Activated CD4-positive, alpha-beta T cell treated with anti-CD3 and anti-CD28 coated beads, Interleukin-10, Interleukin-2, amounts not matched to agents 100 ng/mL and 50 ng/mL, durations not matched to agents 16 hours and 8 hours (primary cell): ENCODE data around the gene BBIP1.
A peak's percentile ranks its signal among the peaks of the same experiment; 100 is the strongest.

Source experiments
- DNase-seq: peaks from one replicate; pipeline ENCODE4 v3.0.0-alpha.2; 2020

Gene BBIP1

GRCh38 chr10:110918643-110919348 lies at the start of gene BBIP1:
TSS of gene BBIP1 (minus strand) at chr10:110919180. CDS start at chr10:110918157, 1,023 bp downstream.
- DNase-seq = peak; percentile 96

- peak; percentile 20 for DNase-seq
Measured at GRCh38 chr10:110967645-110968044, 48.7 kb upstream of the BBIP1 start.

GRCh38 chr10:110967009-110967630 lies 48.1 kb upstream of the BBIP1 start:
- DNase-seq = no peak

GRCh38 chr10:110966146-110966545 lies 47.2 kb upstream of the BBIP1 start:
- DNase-seq = no peak

GRCh38 chr10:110965216-110965615 lies 46.2 kb upstream of the BBIP1 start:
- DNase-seq = no peak

- DNase-seq = no peak
Measured at GRCh38 chr10:110964681-110965080, 45.7 kb upstream of the BBIP1 start.

- DNase-seq = no peak
Measured at GRCh38 chr10:110963162-110963561, 44.2 kb upstream of the BBIP1 start.

- DNase-seq = no peak
Measured at GRCh38 chr10:110962443-110962842, 43.5 kb upstream of the BBIP1 start.

GRCh38 chr10:110960333-110960712 lies 41.3 kb upstream of the BBIP1 start:
- DNase-seq = no peak

GRCh38 chr10:110959379-110960332 lies 40.7 kb upstream of the BBIP1 start:
- no peak for DNase-seq

GRCh38 chr10:110957606-110958005 lies 38.6 kb upstream of the BBIP1 start:
- no peak for DNase-seq

- DNase-seq = no peak
Measured at GRCh38 chr10:110951381-110951780, 32.4 kb upstream of the BBIP1 start.

GRCh38 chr10:110947061-110947595 lies 28.1 kb upstream of the BBIP1 start:
- DNase-seq = no peak

GRCh38 chr10:110946496-110946895 lies 27.5 kb upstream of the BBIP1 start:
- DNase-seq = no peak

GRCh38 chr10:110944792-110945396 lies 25.9 kb upstream of the BBIP1 start:
- no peak for DNase-seq

- no peak for DNase-seq
Measured at GRCh38 chr10:110939419-110939818, 20.4 kb upstream of the BBIP1 start.

GRCh38 chr10:110936757-110937156 lies 17.8 kb upstream of the BBIP1 start:
- no peak for DNase-seq

GRCh38 chr10:110932505-110933180 lies 13.7 kb upstream of the BBIP1 start:
- DNase-seq = no peak

- no peak for DNase-seq
Measured at GRCh38 chr10:110931769-110932381, 12.9 kb upstream of the BBIP1 start.

- DNase-seq = no peak
Measured at GRCh38 chr10:110927461-110927860, 8.5 kb upstream of the BBIP1 start.

- peak; percentile 36 for DNase-seq
Measured at GRCh38 chr10:110923856-110924493, 5.0 kb upstream of the BBIP1 start.
